HEK293 (cell line): ENCODE data around the gene SLC25A39.

Experiments used
- AEBP2 ChIP-seq: fragments of 450-650 bp; formaldehyde crosslinking; IDR thresholded peaks from 2 replicates; pipeline ENCODE4 v1.5.1; 2016; ENCODE audit warnings: missing biosample characterization, missing genetic modification characterization, borderline replicate concordance
- KLF16 ChIP-seq: fragments of 450-650 bp; formaldehyde crosslinking; IDR thresholded peaks from 2 replicates; pipeline ENCODE4 v1.5.1; 2017; ENCODE audit warnings: missing biosample characterization, missing genetic modification characterization
- MYNN ChIP-seq: fragments of 450-650 bp; formaldehyde crosslinking; IDR thresholded peaks from 2 replicates; pipeline ENCODE4 v1.5.1; 2016; ENCODE audit warnings: missing biosample characterization, missing genetic modification characterization, borderline replicate concordance
- MZF1 ChIP-seq: fragments of 450-650 bp; formaldehyde crosslinking; IDR thresholded peaks from 2 replicates; pipeline ENCODE4 v1.5.1; 2017; ENCODE audit warnings: missing biosample characterization, missing genetic modification characterization, borderline replicate concordance
- ZBTB10 ChIP-seq: fragments of 450-650 bp; formaldehyde crosslinking; IDR thresholded peaks from 2 replicates; pipeline ENCODE4 v1.5.1; 2016; ENCODE audit warnings: missing biosample characterization, missing genetic modification characterization
- ZBTB17 ChIP-seq: fragments of 450-650 bp; formaldehyde crosslinking; IDR thresholded peaks from 2 replicates; pipeline ENCODE4 v1.5.1; 2016; ENCODE audit warnings: missing biosample characterization, missing genetic modification characterization
- ZNF10 ChIP-seq: fragments of 450-650 bp; formaldehyde crosslinking; IDR thresholded peaks from 2 replicates; pipeline ENCODE4 v1.5.1; 2017; ENCODE audit warnings: missing biosample characterization, missing genetic modification characterization
- ZNF146 ChIP-seq: fragments of 450-650 bp; formaldehyde crosslinking; IDR thresholded peaks from 2 replicates; pipeline ENCODE4 v1.5.1; 2016; ENCODE audit warnings: missing biosample characterization, missing genetic modification characterization
- ZNF19 ChIP-seq: fragments of 450-650 bp; formaldehyde crosslinking; IDR thresholded peaks from 2 replicates; pipeline ENCODE4; 2016; ENCODE audit warnings: missing biosample characterization, missing genetic modification characterization, low read depth
- ZNF341 ChIP-seq: fragments of 450-650 bp; formaldehyde crosslinking; IDR thresholded peaks from 2 replicates; pipeline ENCODE4; 2016; ENCODE audit warnings: low read depth, missing biosample characterization, missing genetic modification characterization
- ZNF350 ChIP-seq: fragments of 450-650 bp; formaldehyde crosslinking; IDR thresholded peaks from 2 replicates; pipeline ENCODE4 v1.5.0; 2017; ENCODE audit warnings: missing biosample characterization, mild to moderate bottlenecking, missing genetic modification characterization
- ZNF416 ChIP-seq: fragments of 450-650 bp; formaldehyde crosslinking; IDR thresholded peaks from 2 replicates; pipeline ENCODE4 v1.5.1; 2016; ENCODE audit warnings: missing biosample characterization, missing genetic modification characterization
- ZNF626 ChIP-seq: fragments of 450-650 bp; sonication (Bioruptor Pico); formaldehyde crosslinking; IDR thresholded peaks from 2 replicates; pipeline ENCODE4 v1.5.1; 2018; ENCODE audit warnings: missing biosample characterization, missing genetic modification characterization, inconsistent platforms
- ZNF660 ChIP-seq: fragments of 450-650 bp; IDR thresholded peaks from 2 replicates; pipeline ENCODE4 v1.5.1; 2018; ENCODE audit warnings: missing biosample characterization, mild to moderate bottlenecking, missing genetic modification characterization
- TF ChIP-seq, protein P1 (sequence below): fragments of 450-650 bp; formaldehyde crosslinking; conservative IDR thresholded peaks from 2 replicates; pipeline ENCODE4 v1.5.1; 2016; ENCODE audit warnings: low read depth, missing biosample characterization, missing genetic modification characterization
- TF ChIP-seq, protein P2 (sequence below): fragments of 450-650 bp; formaldehyde crosslinking; IDR thresholded peaks from 2 replicates; pipeline ENCODE4 v1.5.1; 2016; ENCODE audit warnings: missing biosample characterization, missing genetic modification characterization, low read depth
- TF ChIP-seq, protein P3 (sequence below): fragments of 450-650 bp; formaldehyde crosslinking; IDR thresholded peaks from 2 replicates; pipeline ENCODE4 v1.5.1; 2016; ENCODE audit warnings: missing biosample characterization, missing genetic modification characterization
- TF ChIP-seq, protein P4 (sequence below): fragments of 450-650 bp; formaldehyde crosslinking; IDR thresholded peaks from 2 replicates; pipeline ENCODE4 v1.5.1; 2016; ENCODE audit warnings: missing biosample characterization, missing genetic modification characterization
- TF ChIP-seq, protein P5 (sequence below): fragments of 450-650 bp; formaldehyde crosslinking; IDR thresholded peaks from 2 replicates; pipeline ENCODE4 v1.5.1; 2017; ENCODE audit warnings: missing biosample characterization, missing genetic modification characterization

The SLC25A39 gene

GRCh38 chr17:44344939-44345453 lies 20.4 kb upstream of the SLC25A39 start, which contains the start of gene GRN (continued):
- TF ChIP-seq, protein P1, sequence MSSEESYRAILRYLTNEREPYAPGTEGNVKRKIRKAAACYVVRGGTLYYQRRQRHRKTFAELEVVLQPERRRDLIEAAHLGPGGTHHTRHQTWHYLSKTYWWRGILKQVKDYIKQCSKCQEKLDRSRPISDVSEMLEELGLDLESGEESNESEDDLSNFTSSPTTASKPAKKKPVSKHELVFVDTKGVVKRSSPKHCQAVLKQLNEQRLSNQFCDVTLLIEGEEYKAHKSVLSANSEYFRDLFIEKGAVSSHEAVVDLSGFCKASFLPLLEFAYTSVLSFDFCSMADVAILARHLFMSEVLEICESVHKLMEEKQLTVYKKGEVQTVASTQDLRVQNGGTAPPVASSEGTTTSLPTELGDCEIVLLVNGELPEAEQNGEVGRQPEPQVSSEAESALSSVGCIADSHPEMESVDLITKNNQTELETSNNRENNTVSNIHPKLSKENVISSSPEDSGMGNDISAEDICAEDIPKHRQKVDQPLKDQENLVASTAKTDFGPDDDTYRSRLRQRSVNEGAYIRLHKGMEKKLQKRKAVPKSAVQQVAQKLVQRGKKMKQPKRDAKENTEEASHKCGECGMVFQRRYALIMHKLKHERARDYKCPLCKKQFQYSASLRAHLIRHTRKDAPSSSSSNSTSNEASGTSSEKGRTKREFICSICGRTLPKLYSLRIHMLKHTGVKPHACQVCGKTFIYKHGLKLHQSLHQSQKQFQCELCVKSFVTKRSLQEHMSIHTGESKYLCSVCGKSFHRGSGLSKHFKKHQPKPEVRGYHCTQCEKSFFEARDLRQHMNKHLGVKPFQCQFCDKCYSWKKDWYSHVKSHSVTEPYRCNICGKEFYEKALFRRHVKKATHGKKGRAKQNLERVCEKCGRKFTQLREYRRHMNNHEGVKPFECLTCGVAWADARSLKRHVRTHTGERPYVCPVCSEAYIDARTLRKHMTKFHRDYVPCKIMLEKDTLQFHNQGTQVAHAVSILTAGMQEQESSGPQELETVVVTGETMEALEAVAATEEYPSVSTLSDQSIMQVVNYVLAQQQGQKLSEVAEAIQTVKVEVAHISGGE (tag by site-specific recombination) = peak; percentile 34; the same call in 1 of the 2 replicates
- TF ChIP-seq ZNF341 (peak; percentile 97), ZNF416 (tag by site-specific recombination) (no peak), ZNF19 (tag by site-specific recombination) (no peak), AEBP2 (no peak), KLF16 (tag by site-specific recombination) (peak; percentile 74; the same call in 1 of the 2 replicates), ZNF660 (tag by site-specific recombination) (peak; percentile 79; the same call in 1 of the 2 replicates), ZNF350 (tag by site-specific recombination) (no peak), MYNN (no peak), ZNF146 (tag by site-specific recombination) (peak; percentile 55; the same call in 1 of the 2 replicates), ZNF10 (peak; percentile 70; the same call in 1 of the 2 replicates), MZF1 (tag by site-specific recombination) (no peak), ZNF626 (tag by site-specific recombination) (no peak), ZBTB10 (tag by site-specific recombination) (peak; percentile 91), ZBTB17 (tag by site-specific recombination) (peak; percentile 76)
- TF ChIP-seq, protein P2, sequence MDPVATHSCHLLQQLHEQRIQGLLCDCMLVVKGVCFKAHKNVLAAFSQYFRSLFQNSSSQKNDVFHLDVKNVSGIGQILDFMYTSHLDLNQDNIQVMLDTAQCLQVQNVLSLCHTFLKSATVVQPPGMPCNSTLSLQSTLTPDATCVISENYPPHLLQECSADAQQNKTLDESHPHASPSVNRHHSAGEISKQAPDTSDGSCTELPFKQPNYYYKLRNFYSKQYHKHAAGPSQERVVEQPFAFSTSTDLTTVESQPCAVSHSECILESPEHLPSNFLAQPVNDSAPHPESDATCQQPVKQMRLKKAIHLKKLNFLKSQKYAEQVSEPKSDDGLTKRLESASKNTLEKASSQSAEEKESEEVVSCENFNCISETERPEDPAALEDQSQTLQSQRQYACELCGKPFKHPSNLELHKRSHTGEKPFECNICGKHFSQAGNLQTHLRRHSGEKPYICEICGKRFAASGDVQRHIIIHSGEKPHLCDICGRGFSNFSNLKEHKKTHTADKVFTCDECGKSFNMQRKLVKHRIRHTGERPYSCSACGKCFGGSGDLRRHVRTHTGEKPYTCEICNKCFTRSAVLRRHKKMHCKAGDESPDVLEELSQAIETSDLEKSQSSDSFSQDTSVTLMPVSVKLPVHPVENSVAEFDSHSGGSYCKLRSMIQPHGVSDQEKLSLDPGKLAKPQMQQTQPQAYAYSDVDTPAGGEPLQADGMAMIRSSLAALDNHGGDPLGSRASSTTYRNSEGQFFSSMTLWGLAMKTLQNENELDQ (tag by site-specific recombination) = no peak
- TF ChIP-seq, protein P3, sequence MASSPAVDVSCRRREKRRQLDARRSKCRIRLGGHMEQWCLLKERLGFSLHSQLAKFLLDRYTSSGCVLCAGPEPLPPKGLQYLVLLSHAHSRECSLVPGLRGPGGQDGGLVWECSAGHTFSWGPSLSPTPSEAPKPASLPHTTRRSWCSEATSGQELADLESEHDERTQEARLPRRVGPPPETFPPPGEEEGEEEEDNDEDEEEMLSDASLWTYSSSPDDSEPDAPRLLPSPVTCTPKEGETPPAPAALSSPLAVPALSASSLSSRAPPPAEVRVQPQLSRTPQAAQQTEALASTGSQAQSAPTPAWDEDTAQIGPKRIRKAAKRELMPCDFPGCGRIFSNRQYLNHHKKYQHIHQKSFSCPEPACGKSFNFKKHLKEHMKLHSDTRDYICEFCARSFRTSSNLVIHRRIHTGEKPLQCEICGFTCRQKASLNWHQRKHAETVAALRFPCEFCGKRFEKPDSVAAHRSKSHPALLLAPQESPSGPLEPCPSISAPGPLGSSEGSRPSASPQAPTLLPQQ (tag by site-specific recombination) = peak; percentile 56; the same call in 1 of the 2 replicates
- TF ChIP-seq, protein P4, sequence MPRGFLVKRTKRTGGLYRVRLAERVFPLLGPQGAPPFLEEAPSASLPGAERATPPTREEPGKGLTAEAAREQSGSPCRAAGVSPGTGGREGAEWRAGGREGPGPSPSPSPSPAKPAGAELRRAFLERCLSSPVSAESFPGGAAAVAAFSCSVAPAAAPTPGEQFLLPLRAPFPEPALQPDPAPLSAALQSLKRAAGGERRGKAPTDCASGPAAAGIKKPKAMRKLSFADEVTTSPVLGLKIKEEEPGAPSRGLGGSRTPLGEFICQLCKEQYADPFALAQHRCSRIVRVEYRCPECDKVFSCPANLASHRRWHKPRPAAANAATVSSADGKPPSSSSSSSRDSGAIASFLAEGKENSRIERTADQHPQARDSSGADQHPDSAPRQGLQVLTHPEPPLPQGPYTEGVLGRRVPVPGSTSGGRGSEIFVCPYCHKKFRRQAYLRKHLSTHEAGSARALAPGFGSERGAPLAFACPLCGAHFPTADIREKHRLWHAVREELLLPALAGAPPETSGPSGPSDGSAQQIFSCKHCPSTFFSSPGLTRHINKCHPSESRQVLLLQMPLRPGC = no peak
- TF ChIP-seq, protein P5, sequence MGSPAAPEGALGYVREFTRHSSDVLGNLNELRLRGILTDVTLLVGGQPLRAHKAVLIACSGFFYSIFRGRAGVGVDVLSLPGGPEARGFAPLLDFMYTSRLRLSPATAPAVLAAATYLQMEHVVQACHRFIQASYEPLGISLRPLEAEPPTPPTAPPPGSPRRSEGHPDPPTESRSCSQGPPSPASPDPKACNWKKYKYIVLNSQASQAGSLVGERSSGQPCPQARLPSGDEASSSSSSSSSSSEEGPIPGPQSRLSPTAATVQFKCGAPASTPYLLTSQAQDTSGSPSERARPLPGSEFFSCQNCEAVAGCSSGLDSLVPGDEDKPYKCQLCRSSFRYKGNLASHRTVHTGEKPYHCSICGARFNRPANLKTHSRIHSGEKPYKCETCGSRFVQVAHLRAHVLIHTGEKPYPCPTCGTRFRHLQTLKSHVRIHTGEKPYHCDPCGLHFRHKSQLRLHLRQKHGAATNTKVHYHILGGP (tag by site-specific recombination) = no peak
